Measurements from ENCODE around the gene SPTLC1.
A peak's percentile ranks its signal among the peaks of the same experiment; 100 is the strongest.
"Not testable (repeated sequence)": the region's sequence is repeated elsewhere in the genome, so short reads cannot be mapped to it uniquely, and the experiment has no call there.

Gene SPTLC1

GRCh38 chr9:92115071-92115858 is at the start of gene SPTLC1:
SPTLC1 (minus strand) TSS chr9:92115413; CDS start chr9:92115370, 43 bp downstream.
- DNase-seq (ENCODE audit: low spot score), result peak; percentile 90

GRCh38 chr9:92164975-92165374 is 49.8 kb upstream of the SPTLC1 start:
- DNase-seq (ENCODE audit: low spot score), result no peak

GRCh38 chr9:92164490-92164889 is 49.3 kb upstream of the SPTLC1 start:
- DNase-seq (ENCODE audit: low spot score), result no peak

- DNase-seq (ENCODE audit: low spot score), result no peak
Observed at GRCh38 chr9:92163276-92163675, 48.1 kb upstream of the SPTLC1 start.

- no peak for DNase-seq (ENCODE audit: low spot score)
Observed at GRCh38 chr9:92160786-92161185, 45.6 kb upstream of the SPTLC1 start.

GRCh38 chr9:92159058-92159457 is 43.8 kb upstream of the SPTLC1 start:
- no peak for DNase-seq (ENCODE audit: low spot score)

- DNase-seq (ENCODE audit: low spot score), result no peak
Observed at GRCh38 chr9:92158097-92158601, 42.9 kb upstream of the SPTLC1 start.

- not testable (repeated sequence) for DNase-seq (ENCODE audit: low spot score)
Observed at GRCh38 chr9:92155736-92156135, 40.5 kb upstream of the SPTLC1 start.

GRCh38 chr9:92155221-92155620 is 40.0 kb upstream of the SPTLC1 start:
- no peak for DNase-seq (ENCODE audit: low spot score)

- not testable (repeated sequence) for DNase-seq (ENCODE audit: low spot score)
Observed at GRCh38 chr9:92153466-92154415, 38.5 kb upstream of the SPTLC1 start.

- DNase-seq (ENCODE audit: low spot score), result no peak
Observed at GRCh38 chr9:92151691-92152393, 36.6 kb upstream of the SPTLC1 start.

GRCh38 chr9:92150501-92151470 is 35.6 kb upstream of the SPTLC1 start:
- not testable (repeated sequence) for DNase-seq (ENCODE audit: low spot score)

GRCh38 chr9:92147852-92148180 is 32.6 kb upstream of the SPTLC1 start:
- DNase-seq (ENCODE audit: low spot score), result no peak

GRCh38 chr9:92147030-92147851 is 32.0 kb upstream of the SPTLC1 start:
- peak; percentile 85 for DNase-seq (ENCODE audit: low spot score)

GRCh38 chr9:92146610-92147009 is 31.4 kb upstream of the SPTLC1 start:
- DNase-seq (ENCODE audit: low spot score), result no peak

- DNase-seq (ENCODE audit: low spot score), result not testable (repeated sequence)
Observed at GRCh38 chr9:92145784-92146183, 30.6 kb upstream of the SPTLC1 start.

- no peak for DNase-seq (ENCODE audit: low spot score)
Observed at GRCh38 chr9:92142329-92142728, 27.1 kb upstream of the SPTLC1 start.

GRCh38 chr9:92141144-92142129 is 26.2 kb upstream of the SPTLC1 start:
- DNase-seq (ENCODE audit: low spot score), result peak; percentile 25

- DNase-seq (ENCODE audit: low spot score), result no peak
Observed at GRCh38 chr9:92140754-92141143, 25.5 kb upstream of the SPTLC1 start.
